ENCODE results near the gene FKBP10. TPM values are rescaled to one million over a fixed set of nuclear protein-coding genes. Genes with fewer than 3 reads are reported as not detected.

Gene FKBP10
- total RNA-seq, 1 experiment from 2014 or later, result 68.0 TPM

Small RNAs within 50 kb of the gene (small RNA-seq; reads per million reads assigned to genes)
- gene AC125257.2, result not detected

Other genes starting within 250 kb of the FKBP10 start
- not detected in 2 replicates for gene KRT9, start 240.9 kb upstream of the FKBP10 start, total RNA-seq (2014; rRNA removed; shearing (Covaris generic))
- not detected in 2 replicates for gene KRT14, start 226.1 kb upstream of the FKBP10 start, total RNA-seq (2014; rRNA removed; shearing (Covaris generic))
- gene KRT16, start 200.2 kb upstream of the FKBP10 start, total RNA-seq (2014; rRNA removed; shearing (Covaris generic)), result 0.38 and 2.1 TPM in 2 replicates
- gene KRT17, start 188.4 kb upstream of the FKBP10 start, total RNA-seq (2014; rRNA removed; shearing (Covaris generic)), result 286 and 297 TPM in 2 replicates
- 81.6 and 91.6 TPM in 2 replicates for gene EIF1, start 124.1 kb upstream of the FKBP10 start, total RNA-seq (2014; rRNA removed; shearing (Covaris generic))
- gene GAST, start 100.7 kb upstream of the FKBP10 start, total RNA-seq (2014; rRNA removed; shearing (Covaris generic)), result not detected in 2 replicates
- not detected in 2 replicates for gene HAP1, start 78.4 kb upstream of the FKBP10 start, total RNA-seq (2014; rRNA removed; shearing (Covaris generic))
- gene JUP, start 26.3 kb upstream of the FKBP10 start, total RNA-seq (2014; rRNA removed; shearing (Covaris generic)), result 477 and 498 TPM in 2 replicates
- 45.2 and 54.7 TPM in 2 replicates for gene P3H4, start 1.1 kb upstream of the FKBP10 start, total RNA-seq (2014; rRNA removed; shearing (Covaris generic))
- gene NT5C3B, start 23.2 kb downstream of the FKBP10 start, total RNA-seq (2014; rRNA removed; shearing (Covaris generic)), result 35.8 and 39.0 TPM in 2 replicates
- gene KLHL10, start 24.8 kb downstream of the FKBP10 start, total RNA-seq (2014; rRNA removed; shearing (Covaris generic)), result not detected in 2 replicates
- 23.4 and 25.1 TPM in 2 replicates for gene KLHL11, start 52.4 kb downstream of the FKBP10 start, total RNA-seq (2014; rRNA removed; shearing (Covaris generic))
- 185 and 194 TPM in 2 replicates for gene ACLY, start 105.9 kb downstream of the FKBP10 start, total RNA-seq (2014; rRNA removed; shearing (Covaris generic))
- gene ODAD4, start 117.6 kb downstream of the FKBP10 start, total RNA-seq (2014; rRNA removed; shearing (Covaris generic)), result 0.55 and 0.64 TPM in 2 replicates
- 73.2 and 88.3 TPM in 2 replicates for gene CNP, start 153.8 kb downstream of the FKBP10 start, total RNA-seq (2014; rRNA removed; shearing (Covaris generic))
- gene DNAJC7, start 204.4 kb downstream of the FKBP10 start, total RNA-seq (2014; rRNA removed; shearing (Covaris generic)), result 49.1 and 52.8 TPM in 2 replicates
- gene NKIRAS2, start 207.1 kb downstream of the FKBP10 start, total RNA-seq (2014; rRNA removed; shearing (Covaris generic)), result 50.1 and 62.1 TPM in 2 replicates
- gene C17orf113, start 237.6 kb downstream of the FKBP10 start, total RNA-seq (2014; rRNA removed; shearing (Covaris generic)), result 3.6 and 3.7 TPM in 2 replicates